Spleen (tissue), 7 donors: ENCODE data around the gene USHBP1.
"Not testable (repeated sequence)": the region's sequence is repeated elsewhere in the genome, so short reads cannot be mapped to it uniquely, and the experiment has no call there.

Experiments used
- POLR2A ChIP-seq, 3 donors: fragments of 450-650 bp; IDR thresholded peaks; one replicate each; pipeline ENCODE4 v1.5.1; 2017; ENCODE audit warnings: antibody characterized with exemption in 3 of 3, mild to moderate bottlenecking in 1 of 3
- POLR2AphosphoS5 ChIP-seq, 3 donors: sonication (generic); formaldehyde crosslinking; IDR thresholded peaks; one replicate each; pipeline ENCODE4 v1.5.1; 2017; ENCODE audit warnings: antibody characterized with exemption in 3 of 3
- TF ChIP-seq, protein P1 (sequence below), 11 experiments: fragments of 200-600 bp in 7 of 11; fragments of 450-650 bp in 4 of 11; sonication (generic) in 4 of 11; IDR thresholded peaks in 8 of 11; conservative IDR thresholded peaks in 3 of 11; 1 replicate in 7 of 11; 2 replicates in 4 of 11; pipeline versions ENCODE4 v1.4.0 to v1.8.0; 2016 to 2021; ENCODE audit warnings: antibody characterized with exemption in 11 of 11, inconsistent platforms in 4 of 11, mild to moderate bottlenecking in 1 of 11
- donor health status: DM: no; HTN: no; CAD: no; lungs with moderate emphysema.
- donor health status: DM: no; HTN: no; CAD: no.
- donor health status: DM: no; HTN: no; CAD: no.

GRCh38 chr19:17295551-17295950, 31.0 kb upstream of the USHBP1 start:
- not testable (repeated sequence) for TF ChIP-seq POLR2A, POLR2AphosphoS5 (IDR thresholded peaks at IDR 0.05)
- TF ChIP-seq, protein P1, sequence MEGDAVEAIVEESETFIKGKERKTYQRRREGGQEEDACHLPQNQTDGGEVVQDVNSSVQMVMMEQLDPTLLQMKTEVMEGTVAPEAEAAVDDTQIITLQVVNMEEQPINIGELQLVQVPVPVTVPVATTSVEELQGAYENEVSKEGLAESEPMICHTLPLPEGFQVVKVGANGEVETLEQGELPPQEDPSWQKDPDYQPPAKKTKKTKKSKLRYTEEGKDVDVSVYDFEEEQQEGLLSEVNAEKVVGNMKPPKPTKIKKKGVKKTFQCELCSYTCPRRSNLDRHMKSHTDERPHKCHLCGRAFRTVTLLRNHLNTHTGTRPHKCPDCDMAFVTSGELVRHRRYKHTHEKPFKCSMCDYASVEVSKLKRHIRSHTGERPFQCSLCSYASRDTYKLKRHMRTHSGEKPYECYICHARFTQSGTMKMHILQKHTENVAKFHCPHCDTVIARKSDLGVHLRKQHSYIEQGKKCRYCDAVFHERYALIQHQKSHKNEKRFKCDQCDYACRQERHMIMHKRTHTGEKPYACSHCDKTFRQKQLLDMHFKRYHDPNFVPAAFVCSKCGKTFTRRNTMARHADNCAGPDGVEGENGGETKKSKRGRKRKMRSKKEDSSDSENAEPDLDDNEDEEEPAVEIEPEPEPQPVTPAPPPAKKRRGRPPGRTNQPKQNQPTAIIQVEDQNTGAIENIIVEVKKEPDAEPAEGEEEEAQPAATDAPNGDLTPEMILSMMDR (IDR thresholded peaks at IDR 0.05 in 8 of 11, conservative IDR thresholded peaks at IDR 0.05 in 3 of 11), result not testable (repeated sequence)
